ENCODE results near the gene OTUD3. TPM values are rescaled to one million over a fixed set of nuclear protein-coding genes. Genes with fewer than 3 reads are reported as not detected.

The OTUD3 gene
- total RNA-seq, 1 experiment from 2014 or later, result 51.1 TPM

GRCh38 chr1:19940486-19941205, 58.5 kb downstream of the OTUD3 start:
- H3K9me3 ChIP-seq (replicated peaks), result no peaks in the 10 kb centered on the region
- H3K4me3 ChIP-seq, result no peak overlapping the region
- no peaks in the 10 kb centered on the region for H3K4me1 ChIP-seq
- H3K27me3 ChIP-seq, result no peaks in the 10 kb centered on the region
- H3K36me3 ChIP-seq, result no peaks in the 10 kb centered on the region
- DNase-seq, result no peak
- H3K27ac ChIP-seq, result no peak overlapping the region

GRCh38 chr1:19941206-19941568, 59.0 kb downstream of the OTUD3 start:
- no peak for DNase-seq
- no peaks in the 10 kb centered on the region for H3K36me3 ChIP-seq
- H3K4me1 ChIP-seq, result no peaks in the 10 kb centered on the region
- H3K27ac ChIP-seq, result no peak overlapping the region
- no peaks in the 10 kb centered on the region for H3K27me3 ChIP-seq
- no peak overlapping the region for H3K4me3 ChIP-seq
- H3K9me3 ChIP-seq (replicated peaks), result no peaks in the 10 kb centered on the region

GRCh38 chr1:19942088-19942487, 59.9 kb downstream of the OTUD3 start:
- Histone ChIP-seq H3K27me3 (no peaks in the 10 kb centered on the region), H3K4me1 (no peaks in the 10 kb centered on the region), H3K4me3 (no peak overlapping the region), H3K27ac (no peak overlapping the region), H3K36me3 (no peaks in the 10 kb centered on the region), H3K9me3 (replicated peaks) (no peaks in the 10 kb centered on the region)
- no peak for DNase-seq

GRCh38 chr1:19942657-19943056, 60.5 kb downstream of the OTUD3 start:
- Histone ChIP-seq H3K4me3 (no peak overlapping the region), H3K27me3 (no peaks in the 10 kb centered on the region), H3K4me1 (no peaks in the 10 kb centered on the region), H3K36me3 (no peaks in the 10 kb centered on the region), H3K27ac (no peak overlapping the region), H3K9me3 (replicated peaks) (no peaks in the 10 kb centered on the region)
- no peak for DNase-seq

GRCh38 chr1:19945914-19946313, 63.7 kb downstream of the OTUD3 start:
- Histone ChIP-seq H3K9me3 (replicated peaks) (no peaks in the 10 kb centered on the region), H3K36me3 (no peaks in the 10 kb centered on the region), H3K4me1 (no peaks in the 10 kb centered on the region), H3K4me3 (no peak overlapping the region), H3K27ac (no peak overlapping the region), H3K27me3 (no peaks in the 10 kb centered on the region)
- no peak for DNase-seq

GRCh38 chr1:19946331-19946751, 64.1 kb downstream of the OTUD3 start:
- no peaks in the 10 kb centered on the region for H3K4me1 ChIP-seq
- H3K4me3 ChIP-seq, result no peak overlapping the region
- no peaks in the 10 kb centered on the region for H3K27me3 ChIP-seq
- no peak for DNase-seq
- H3K36me3 ChIP-seq, result no peaks in the 10 kb centered on the region
- H3K9me3 ChIP-seq (replicated peaks), result no peaks in the 10 kb centered on the region
- no peak overlapping the region for H3K27ac ChIP-seq

- DNase-seq, result no peak
- Histone ChIP-seq H3K36me3 (no peaks in the 10 kb centered on the region), H3K4me1 (no peaks in the 10 kb centered on the region), H3K27ac (no peak overlapping the region), H3K4me3 (no peak overlapping the region), H3K27me3 (no peaks in the 10 kb centered on the region), H3K9me3 (replicated peaks) (no peaks in the 10 kb centered on the region)
These were observed 64.8 kb downstream of the OTUD3 start for GRCh38 chr1:19946971-19947370.

- Histone ChIP-seq H3K4me3 (no peak overlapping the region), H3K9me3 (replicated peaks) (no peaks in the 10 kb centered on the region), H3K4me1 (no peaks in the 10 kb centered on the region), H3K27me3 (no peaks in the 10 kb centered on the region), H3K27ac (no peak overlapping the region), H3K36me3 (no peaks in the 10 kb centered on the region)
- peak; percentile 15 to 16 for DNase-seq
These were observed 66.8 kb downstream of the OTUD3 start for GRCh38 chr1:19949016-19949415.

- H3K4me3 ChIP-seq, result no peak overlapping the region
- H3K9me3 ChIP-seq (replicated peaks), result no peaks in the 10 kb centered on the region
- no peaks in the 10 kb centered on the region for H3K4me1 ChIP-seq
- no peaks in the 10 kb centered on the region for H3K36me3 ChIP-seq
- H3K27ac ChIP-seq, result no peak overlapping the region
- H3K27me3 ChIP-seq, result 0 out of 2 replicates have a peak, but pooled peaks cover 5% of the 10 kb centered on the region
- DNase-seq, result no peak
These were observed 71.9 kb downstream of the OTUD3 start for GRCh38 chr1:19954059-19954458.

GRCh38 chr1:19955534-19956170, 73.5 kb downstream of the OTUD3 start:
- Histone ChIP-seq H3K27ac (no peak overlapping the region), H3K36me3 (no peaks in the 10 kb centered on the region), H3K4me1 (no peaks in the 10 kb centered on the region), H3K4me3 (no peak overlapping the region), H3K27me3 (0 out of 2 replicates have a peak, but pooled peaks cover 5% of the 10 kb centered on the region), H3K9me3 (replicated peaks) (no peaks in the 10 kb centered on the region)
- DNase-seq, result no peak

- Histone ChIP-seq H3K27me3 (0 out of 2 replicates have a peak, but pooled peaks cover 5% of the 10 kb centered on the region), H3K36me3 (no peaks in the 10 kb centered on the region), H3K4me1 (no peaks in the 10 kb centered on the region), H3K27ac (no peak overlapping the region), H3K4me3 (no peak overlapping the region), H3K9me3 (replicated peaks) (no peaks in the 10 kb centered on the region)
- DNase-seq, result no peak
These were observed 75.6 kb downstream of the OTUD3 start for GRCh38 chr1:19957779-19958178.

GRCh38 chr1:19960591-19960990, 78.4 kb downstream of the OTUD3 start:
- no peak for DNase-seq
- Histone ChIP-seq H3K4me1 (no peaks in the 10 kb centered on the region), H3K36me3 (no peaks in the 10 kb centered on the region), H3K9me3 (replicated peaks) (no peaks in the 10 kb centered on the region), H3K27me3 (peaks cover 11% of the 10 kb centered on the region; the same call in 1 of the 2 replicates), H3K27ac (no peak overlapping the region), H3K4me3 (no peak overlapping the region)

Other genes with a start within 250 kb of the OTUD3 start
- gene NBL1, start 238.1 kb upstream of the OTUD3 start, total RNA-seq (2014; rRNA removed; shearing (Covaris generic)), result 3.5 and 4.4 TPM in 2 replicates
- gene HTR6, start 217.5 kb upstream of the OTUD3 start, total RNA-seq (2014; rRNA removed; shearing (Covaris generic)), result 0.05 TPM in 1 of 2 replicates, not detected in the other
- gene TMCO4, start 82.5 kb upstream of the OTUD3 start, total RNA-seq (2014; rRNA removed; shearing (Covaris generic)), result 17.7 and 18.0 TPM in 2 replicates
- gene RNF186, start 67.1 kb upstream of the OTUD3 start, total RNA-seq (2014; rRNA removed; shearing (Covaris generic)), result 0.73 and 0.86 TPM in 2 replicates
- not detected in 2 replicates for gene PLA2G2E, start 41.2 kb downstream of the OTUD3 start, total RNA-seq (2014; rRNA removed; shearing (Covaris generic))
- not detected in 2 replicates for gene PLA2G2A, start 97.2 kb downstream of the OTUD3 start, total RNA-seq (2014; rRNA removed; shearing (Covaris generic))
- 0.46 and 0.51 TPM in 2 replicates for gene PLA2G5, start 187.8 kb downstream of the OTUD3 start, total RNA-seq (2014; rRNA removed; shearing (Covaris generic))
- gene PLA2G2D, start 237.1 kb downstream of the OTUD3 start, total RNA-seq (2014; rRNA removed; shearing (Covaris generic)), result not detected in 2 replicates